GM23248 (cell line): ENCODE measurements around the gene PRUNE2. TPM values are rescaled to one million over a fixed set of nuclear protein-coding genes. Genes with fewer than 3 reads are reported as not detected.
A peak's percentile ranks its signal among the peaks of the same experiment; 100 is the strongest.

Experiments used
- DNase-seq: peaks from one replicate; pipeline ENCODE4 v3.0.0-alpha.2; 2015
- H2AFZ ChIP-seq: fragments of 200-600 bp; sonication (generic); 2 replicates; pipeline ENCODE4 v1.6.1; 2016; ENCODE audit warnings: antibody characterized with exemption
- H3F3A ChIP-seq: fragments of 200-600 bp; sonication (generic); 2 replicates; pipeline ENCODE4 v1.6.1; 2016; ENCODE audit warnings: mild to moderate bottlenecking, antibody characterized with exemption, mixed run types; ENCODE audit not compliant: insufficient read depth
- H3K27ac ChIP-seq: fragments of 200-600 bp; sonication (generic); 2 replicates; pipeline ENCODE4 v1.5.1; 2016; ENCODE audit warnings: mild to moderate bottlenecking
- H3K27me3 ChIP-seq: fragments of 200-600 bp; sonication (generic); replicated peaks from 2 replicates; pipeline ENCODE4 v1.6.1; 2016; ENCODE audit warnings: mild to moderate bottlenecking; ENCODE audit not compliant: insufficient read depth
- H3K36me3 ChIP-seq: fragments of 200-600 bp; sonication (generic); 2 replicates; pipeline ENCODE4 v1.6.1; 2016; ENCODE audit warnings: low read depth, mild to moderate bottlenecking
- H3K4me1 ChIP-seq: fragments of 200-600 bp; sonication (generic); 2 replicates; pipeline ENCODE4 v1.6.1; 2016; ENCODE audit warnings: mild to moderate bottlenecking; ENCODE audit not compliant: insufficient read depth
- H3K4me2 ChIP-seq: fragments of 200-600 bp; sonication (generic); one replicate; pipeline ENCODE4 v1.6.1; 2016; ENCODE audit warnings: mild to moderate bottlenecking; ENCODE audit not compliant: unreplicated experiment
- H3K4me3 ChIP-seq: fragments of 200-600 bp; sonication (generic); 2 replicates; pipeline ENCODE4 v1.5.1; 2016; ENCODE audit warnings: mild to moderate bottlenecking
- H3K79me2 ChIP-seq: fragments of 200-600 bp; sonication (generic); 2 replicates; pipeline ENCODE4 v1.6.1; 2016; ENCODE audit warnings: mild to moderate bottlenecking; ENCODE audit not compliant: insufficient read depth
- H3K9ac ChIP-seq: fragments of 200-600 bp; sonication (generic); 2 replicates; pipeline ENCODE4 v1.6.1; 2016; ENCODE audit warnings: mild to moderate bottlenecking
- H3K9me2 ChIP-seq: fragments of 200-600 bp; sonication (generic); 2 replicates; pipeline ENCODE4 v1.6.1; 2016; ENCODE audit warnings: mixed run types, mild to moderate bottlenecking, moderate library complexity; ENCODE audit not compliant: insufficient read depth
- H3K9me3 ChIP-seq: fragments of 200-600 bp; sonication (generic); one replicate; pipeline ENCODE4 v1.6.1; 2017; ENCODE audit warnings: low read depth
- H4K20me1 ChIP-seq: fragments of 200-600 bp; sonication (generic); 2 replicates; pipeline ENCODE4 v1.6.0; 2016; ENCODE audit not compliant: insufficient read depth
- EZH2 ChIP-seq: fragments of 200-600 bp; sonication (generic); IDR thresholded peaks from 2 replicates; pipeline ENCODE4 v1.6.1; 2018; ENCODE audit warnings: antibody characterized with exemption, mild to moderate bottlenecking; ENCODE audit not compliant: insufficient read depth, poor library complexity, severe bottlenecking
- EZH2phosphoT487 ChIP-seq: fragments of 200-600 bp; sonication (generic); IDR thresholded peaks from 2 replicates; pipeline ENCODE4 v1.6.1; 2018; ENCODE audit warnings: antibody characterized with exemption, moderate library complexity, mild to moderate bottlenecking, low read depth; ENCODE audit not compliant: insufficient read depth
- WGBS, 2 experiments: methylation state at CpG; one replicate each; pipeline ENCODE4 v1.1.6; 2015 to 2017; ENCODE audit warnings: low lambda C conversion rate in 2 of 2, low coverage in 1 of 2; ENCODE audit errors: missing lambda C conversion rate in 2 of 2; 5-methylcytosine and 5-hydroxymethylcytosine counted together
- in situ Hi-C: fragments of 300-500 bp; cut with MboI; formaldehyde crosslinking; loops from 2 replicates; pipeline ENCODE4 v1.15.0; 2020
- polyA plus RNA-seq: library from polyadenylated mRNA; unstranded; fragments of >200 nt; fragmentation: Nextera tagmentation; extraction: Ambion mirVana; gene quantifications from 2 replicates; pipeline ENCODE4 v1.2.1, GENCODE V29; 2016
- total RNA-seq: library from RNA; depleted of rRNA; stranded (reverse); fragments of >200 nt; shearing (Covaris generic); gene quantifications from 2 replicates; pipeline ENCODE4 v1.2.3, GENCODE V29; 2014

Gene PRUNE2
- total and polyA plus RNA-seq, 2 experiments from 2014 or later: 2.0 to 8.8 TPM

DNA sequence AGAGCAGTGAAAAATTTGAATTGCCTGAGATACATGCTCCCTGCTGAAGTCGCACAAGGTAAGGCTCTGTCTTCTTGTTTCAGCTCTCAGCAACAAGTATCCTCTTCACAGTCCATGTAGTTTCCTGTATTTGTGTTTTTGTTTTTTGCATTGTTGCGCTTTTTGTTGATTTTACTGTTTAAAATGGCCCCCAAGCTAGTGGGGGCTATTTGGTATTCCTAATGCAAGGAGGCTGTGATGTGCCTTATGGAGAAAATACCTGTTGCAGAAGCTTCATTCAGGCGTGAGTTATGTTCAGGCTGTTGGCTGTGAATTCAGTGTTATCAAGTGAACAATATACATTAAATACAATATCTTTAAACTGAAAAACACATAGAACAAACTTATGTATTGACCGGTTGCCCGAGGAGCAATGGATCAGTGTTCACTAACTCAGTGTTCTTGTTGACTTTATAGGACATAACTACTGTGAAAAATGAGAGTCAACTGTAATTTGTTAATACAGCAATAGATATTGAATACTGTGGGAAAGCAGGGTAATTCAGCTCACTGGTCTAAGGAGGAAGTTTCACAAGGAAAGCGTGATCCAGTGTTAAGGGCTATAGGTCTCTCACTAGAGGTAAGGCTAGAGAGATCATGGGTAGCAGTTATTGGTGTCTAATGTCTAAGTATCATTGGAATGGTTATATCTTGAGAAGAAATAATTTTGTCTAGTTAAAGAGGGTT lies 296.5 kb downstream of the PRUNE2 start:
- WGBS, 2 experiments: 89% methylated on average over 6 of the region's 6 CpGs

DNA sequence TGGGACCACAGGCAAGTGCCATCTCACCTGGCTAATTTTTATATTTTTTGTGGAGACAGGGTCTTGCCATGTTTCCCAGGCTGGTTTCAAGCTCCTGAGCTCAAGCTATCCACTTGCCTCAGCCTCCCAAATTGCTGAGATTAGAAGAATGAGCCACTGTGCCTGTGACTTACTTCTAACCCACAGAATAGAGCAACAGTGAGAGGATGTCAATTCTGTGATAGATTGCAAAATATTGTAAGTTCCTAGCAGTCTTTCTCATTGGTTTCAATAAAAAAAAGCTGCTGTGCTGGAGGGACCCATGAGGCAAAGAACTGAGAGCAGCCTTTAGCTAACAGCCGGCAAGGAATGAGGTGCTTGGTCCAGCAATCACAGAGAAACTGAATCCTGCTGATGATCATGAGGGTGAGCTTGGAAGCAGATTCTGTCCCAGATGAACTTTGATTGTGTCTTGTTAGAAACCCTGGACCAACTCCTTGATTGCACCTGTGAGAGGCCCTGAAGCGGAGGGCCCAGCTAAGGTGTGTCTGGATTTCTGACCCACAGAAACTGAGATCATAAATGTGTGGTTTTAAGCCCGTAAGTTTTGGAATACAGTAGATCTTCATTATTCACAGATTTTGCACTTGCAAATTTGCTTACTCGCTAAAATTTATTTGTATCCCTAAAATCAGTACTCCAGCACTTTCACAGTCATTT lies 297.2 kb downstream of the PRUNE2 start:
- no peaks in the 10 kb centered on the region for H3K9me2 ChIP-seq
- TF ChIP-seq EZH2phosphoT487: no peak
- TF ChIP-seq EZH2: no peak
- no peaks in the 10 kb centered on the region for H3K79me2 ChIP-seq
- no peaks in the 10 kb centered on the region for H4K20me1 ChIP-seq
- H3K36me3 ChIP-seq: no peaks in the 10 kb centered on the region
- peaks cover 10% of the 10 kb centered on the region for H3K4me1 ChIP-seq
- no peaks in the 10 kb centered on the region for H3K9me3 ChIP-seq
- no peaks in the 10 kb centered on the region for H3K27me3 ChIP-seq
- no peak overlapping the region for H2AFZ ChIP-seq
- H3K27ac ChIP-seq: no peak overlapping the region
- 95% methylated on average over 4 of the region's 4 CpGs for WGBS, 2 experiments
- in situ Hi-C loops: no loop called here
- no peak overlapping the region for H3K4me2 ChIP-seq
- H3K4me3 ChIP-seq: no peak overlapping the region
- no peaks in the 10 kb centered on the region for H3F3A ChIP-seq
- no peak for DNase-seq
- no peak overlapping the region for H3K9ac ChIP-seq

More for the DNA sequence above, 296.5 kb downstream of the PRUNE2 start:
- no peaks in the 10 kb centered on the region for H3F3A ChIP-seq
- no peak overlapping the region for H3K9ac ChIP-seq
- no peak overlapping the region for H3K27ac ChIP-seq
- H3K4me2 ChIP-seq: peak overlapping the region; percentile 5
- H3K4me3 ChIP-seq: no peak overlapping the region
- H4K20me1 ChIP-seq: no peaks in the 10 kb centered on the region
- TF ChIP-seq EZH2 (no peak), EZH2phosphoT487 (no peak)
- no peaks in the 10 kb centered on the region for H3K79me2 ChIP-seq
- no peaks in the 10 kb centered on the region for H3K9me2 ChIP-seq
- no peaks in the 10 kb centered on the region for H3K27me3 ChIP-seq
- DNase-seq: no peak
- H3K36me3 ChIP-seq: no peaks in the 10 kb centered on the region
- peak overlapping the region; percentile 21 for H2AFZ ChIP-seq
- in situ Hi-C loops: no loop called here
- H3K4me1 ChIP-seq: peaks cover 10% of the 10 kb centered on the region
- H3K9me3 ChIP-seq: no peaks in the 10 kb centered on the region

DNA sequence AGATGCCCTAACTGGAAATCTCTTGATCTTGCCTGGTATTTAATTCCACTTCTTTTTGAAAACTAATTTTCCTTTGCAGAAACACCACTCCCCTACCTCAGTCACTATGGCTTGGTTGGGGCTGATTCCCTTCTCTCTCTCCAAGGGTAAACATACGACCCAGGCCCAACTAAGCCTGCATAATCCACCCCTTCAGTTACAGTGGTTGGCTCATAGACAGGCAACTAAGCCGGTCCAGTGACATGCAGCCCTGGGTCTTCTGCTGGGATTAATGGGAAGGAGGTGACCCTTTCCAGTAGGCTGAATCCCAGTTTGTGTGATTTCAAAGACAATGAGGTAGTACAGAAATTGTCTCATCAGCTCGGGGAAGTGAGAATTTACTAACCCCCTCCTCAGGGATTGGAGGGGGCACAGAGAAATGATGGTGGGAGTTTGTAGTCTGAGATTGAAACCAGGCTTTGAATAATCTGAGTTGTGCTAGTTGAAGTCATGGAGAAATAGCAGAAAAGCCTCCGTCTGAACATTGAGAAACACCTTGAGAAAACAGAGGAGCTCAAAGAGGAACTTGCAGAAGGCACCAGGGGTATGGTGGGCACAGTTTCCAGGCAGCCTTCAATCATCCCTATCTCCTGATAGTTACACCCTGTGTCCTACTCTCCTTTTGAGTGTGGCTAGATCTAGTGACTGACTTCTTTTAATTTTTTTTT lies 298.0 kb downstream of the PRUNE2 start:
- Histone ChIP-seq H3F3A (no peaks in the 10 kb centered on the region), H3K4me2 (no peak overlapping the region), H3K79me2 (no peaks in the 10 kb centered on the region), H3K9ac (no peak overlapping the region), H3K9me2 (no peaks in the 10 kb centered on the region), H4K20me1 (no peaks in the 10 kb centered on the region), H3K9me3 (no peaks in the 10 kb centered on the region), H3K27me3 (no peaks in the 10 kb centered on the region), H3K27ac (no peak overlapping the region), H2AFZ (no peak overlapping the region), H3K36me3 (no peaks in the 10 kb centered on the region), H3K4me3 (no peak overlapping the region), H3K4me1 (peaks cover 10% of the 10 kb centered on the region)
- TF ChIP-seq EZH2phosphoT487 (no peak), EZH2 (no peak)
- in situ Hi-C loops: no loop called here
- DNase-seq: no peak
- 63 to 70% methylated on average over 4 of the region's 4 CpGs for WGBS, 2 experiments

DNA sequence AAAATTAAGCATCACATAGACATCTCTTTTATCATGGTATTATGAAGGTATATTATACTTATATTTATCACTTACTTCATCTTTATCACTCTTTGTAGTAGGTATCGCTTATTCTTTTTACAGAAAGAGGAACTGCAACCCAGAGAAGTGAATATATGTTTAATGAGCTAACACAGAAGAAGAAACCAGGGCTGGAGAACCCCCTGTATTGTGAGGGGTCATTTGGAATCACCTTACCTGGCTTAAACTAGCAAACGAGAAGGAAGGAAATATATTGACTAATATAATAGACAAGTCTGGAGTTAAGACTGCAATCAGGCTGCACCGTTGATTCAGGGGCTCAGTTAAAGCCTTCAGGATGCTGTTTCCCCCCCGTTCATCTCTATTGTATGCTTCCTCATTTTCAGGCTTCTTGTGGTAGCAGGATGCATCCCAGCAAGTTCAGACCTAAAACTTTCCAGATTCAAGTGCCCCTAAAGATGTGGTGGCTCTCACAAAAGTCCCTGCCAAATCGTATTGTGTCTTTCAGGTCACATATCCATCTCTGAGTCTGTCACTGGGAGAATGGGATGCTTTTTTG lies 300.5 kb downstream of the PRUNE2 start:
- H3K9me3 ChIP-seq: no peaks in the 10 kb centered on the region
- H3K4me2 ChIP-seq: no peak overlapping the region
- H3K27me3 ChIP-seq: no peaks in the 10 kb centered on the region
- WGBS, 2 experiments: 96% methylated on average over 5 of the region's 5 CpGs
- no peak for DNase-seq
- H3K36me3 ChIP-seq: no peaks in the 10 kb centered on the region
- in situ Hi-C loops: no loop called here
- H3F3A ChIP-seq: no peaks in the 10 kb centered on the region
- H4K20me1 ChIP-seq: no peaks in the 10 kb centered on the region
- H2AFZ ChIP-seq: no peak overlapping the region
- H3K27ac ChIP-seq: no peak overlapping the region
- peaks cover 10% of the 10 kb centered on the region for H3K4me1 ChIP-seq
- TF ChIP-seq EZH2phosphoT487 (no peak), EZH2 (no peak)
- H3K9ac ChIP-seq: no peak overlapping the region
- H3K9me2 ChIP-seq: no peaks in the 10 kb centered on the region
- H3K79me2 ChIP-seq: no peaks in the 10 kb centered on the region
- no peak overlapping the region for H3K4me3 ChIP-seq
